GM12892 (cell line): ENCODE results near the gene KCNK1.

Source experiments
- POLR2AphosphoS5 ChIP-seq: IDR thresholded peaks from 2 replicates; pipeline ENCODE4 v1.6.1; 2011; ENCODE audit warnings: low read depth, low read length, control low read depth
- TAF1 ChIP-seq: IDR thresholded peaks from 2 replicates; pipeline ENCODE4 v1.6.1; 2011; ENCODE audit warnings: low read depth, mild to moderate bottlenecking, control low read depth, low read length, borderline replicate concordance

DNA sequence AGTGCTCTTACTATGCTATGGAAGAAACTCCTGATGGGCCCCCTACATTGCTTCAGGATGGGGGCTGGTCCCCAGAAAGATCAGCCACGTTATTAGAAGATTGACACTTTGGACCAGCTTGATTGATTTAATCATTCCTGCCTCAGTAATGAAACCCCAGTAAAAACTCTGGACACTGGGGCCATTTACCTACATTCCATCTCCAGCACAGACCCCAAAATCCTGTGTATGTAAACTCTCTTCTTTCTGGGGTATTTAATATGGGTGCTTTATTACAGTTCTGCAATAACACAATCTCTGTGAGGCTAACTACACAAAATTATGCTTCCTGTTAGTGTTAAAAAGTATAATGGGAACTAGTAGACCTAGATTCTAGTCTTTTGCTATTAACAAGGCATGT lies 96.6 kb downstream of the KCNK1 start:
- TF ChIP-seq TAF1: no peak
- no peak for TF ChIP-seq POLR2AphosphoS5
